Liver (tissue), 9 donors: ENCODE data around the gene TBCA. TPM values are rescaled to one million over a fixed set of nuclear protein-coding genes. Genes with fewer than 3 reads are reported as not detected.
"Not testable (repeated sequence)": the region's sequence is repeated elsewhere in the genome, so short reads cannot be mapped to it uniquely, and the experiment has no call there.

Source experiments
- DNase-seq: peaks from one replicate; pipeline ENCODE4 v3.0.0-alpha.2; 2017; ENCODE audit warnings: low spot score
- H3K27ac ChIP-seq, 2 donors: one replicate each; pipeline ENCODE4 v1.7.0; 2013; ENCODE audit warnings: inconsistent platforms in 2 of 2, low read length in 2 of 2, control low read depth in 1 of 2, low read depth in 1 of 2, mild to moderate bottlenecking in 1 of 2
- H3K27me3 ChIP-seq, 4 donors: one replicate each; pipeline versions ENCODE4 v1.6.1 to v1.7.0; 2013; ENCODE audit warnings: low read length in 3 of 4, inconsistent platforms in 1 of 4, mild to moderate bottlenecking in 1 of 4, moderate library complexity in 1 of 4; ENCODE audit not compliant: control insufficient read depth in 4 of 4, insufficient read depth in 4 of 4
- H3K36me3 ChIP-seq, 4 donors: one replicate each; pipeline versions ENCODE4 v1.6.1 to v1.7.0; 2013; ENCODE audit warnings: low read length in 3 of 4, mild to moderate bottlenecking in 3 of 4, low read depth in 1 of 4, moderate library complexity in 1 of 4; ENCODE audit not compliant: control insufficient read depth in 4 of 4, insufficient read depth in 3 of 4
- H3K4me1 ChIP-seq, 4 donors: one replicate each; pipeline versions ENCODE4 v1.6.1 to v1.7.0; 2013; ENCODE audit warnings: low read length in 3 of 4, mild to moderate bottlenecking in 3 of 4, moderate library complexity in 1 of 4; ENCODE audit not compliant: control insufficient read depth in 4 of 4, insufficient read depth in 4 of 4
- H3K4me3 ChIP-seq, 3 donors: one replicate each; pipeline versions ENCODE4 v1.6.1 to v1.7.0; 2013; ENCODE audit warnings: low read length in 3 of 3, control low read depth in 1 of 3, low read depth in 1 of 3, mild to moderate bottlenecking in 1 of 3
- H3K9ac ChIP-seq, 2 donors: one replicate each; pipeline ENCODE4 v1.7.0; 2013; ENCODE audit warnings: low read length in 2 of 2, mild to moderate bottlenecking in 2 of 2, moderate library complexity in 2 of 2, control low read depth in 1 of 2, low read depth in 1 of 2
- H3K9me3 ChIP-seq, 4 donors: one replicate each; pipeline versions ENCODE4 v1.6.1 to v1.7.0; 2013; ENCODE audit warnings: low read length in 3 of 4; ENCODE audit not compliant: control insufficient read depth in 4 of 4
- EGR1 ChIP-seq, 2 donors: IDR thresholded peaks; 2 replicates each; pipeline ENCODE4 v1.6.1; 2016 to 2018; ENCODE audit warnings: antibody characterized with exemption in 2 of 2, low read depth in 2 of 2
- FOXA1 ChIP-seq: IDR thresholded peaks from 2 replicates; pipeline ENCODE4 v1.6.1; 2016; ENCODE audit warnings: antibody characterized with exemption
- FOXA2 ChIP-seq: IDR thresholded peaks from 2 replicates; pipeline ENCODE4 v1.6.1; 2016; ENCODE audit warnings: antibody characterized with exemption
- GABPA ChIP-seq, 2 donors: IDR thresholded peaks in 1 of 2; conservative IDR thresholded peaks in 1 of 2; 2 replicates each; pipeline ENCODE4 v1.6.1; 2016; ENCODE audit warnings: antibody characterized with exemption in 2 of 2, mild to moderate bottlenecking in 1 of 2, moderate library complexity in 1 of 2
- HNF4A ChIP-seq, 2 donors: conservative IDR thresholded peaks; 2 replicates each; pipeline ENCODE4 v1.6.1; 2016; ENCODE audit warnings: antibody characterized with exemption in 2 of 2, mild to moderate bottlenecking in 2 of 2
- HNF4G ChIP-seq: IDR thresholded peaks from 2 replicates; pipeline ENCODE4 v1.6.1; 2016; ENCODE audit warnings: antibody characterized with exemption
- JUND ChIP-seq, 2 donors: IDR thresholded peaks; 2 replicates each; pipeline ENCODE4 v1.6.1; 2016; ENCODE audit warnings: antibody characterized with exemption in 2 of 2
- NR2F2 ChIP-seq: IDR thresholded peaks from 2 replicates; pipeline ENCODE4 v1.6.1; 2016; ENCODE audit warnings: antibody characterized with exemption
- RAD21 ChIP-seq, 2 donors: IDR thresholded peaks; 2 replicates each; pipeline ENCODE4 v1.6.1; 2016; ENCODE audit warnings: antibody characterized with exemption in 2 of 2, mild to moderate bottlenecking in 2 of 2
- RXRA ChIP-seq, 2 donors: IDR thresholded peaks; 2 replicates each; pipeline ENCODE4 v1.6.1; 2017 to 2018; ENCODE audit warnings: antibody characterized with exemption in 2 of 2, mild to moderate bottlenecking in 1 of 2
- SP1 ChIP-seq: IDR thresholded peaks from 2 replicates; pipeline ENCODE4 v1.6.1; 2018; ENCODE audit warnings: antibody characterized with exemption, mild to moderate bottlenecking
- TAF1 ChIP-seq: conservative IDR thresholded peaks from 2 replicates; pipeline ENCODE4 v1.6.1; 2016; ENCODE audit warnings: antibody characterized with exemption, mild to moderate bottlenecking
- YY1 ChIP-seq: IDR thresholded peaks from 2 replicates; pipeline ENCODE4 v1.6.1; 2016; ENCODE audit warnings: antibody characterized with exemption, mild to moderate bottlenecking
- WGBS: extraction: QIAGEN DNeasy Blood & Tissue Kit; methylation state at CpG from one replicate; pipeline ENCODE4 v1.1.7; 2013; 5-methylcytosine and 5-hydroxymethylcytosine counted together
- polyA plus RNA-seq, 2 donors: library from polyadenylated mRNA; stranded (reverse) in 1 of 2; unstranded in 1 of 2; fragments of 200-250 nt in 1 of 2; fragments of >200 nt in 1 of 2; fragmentation: Nextera tagmentation in 1 of 2; extraction: Ambion mirVana in 1 of 2; gene quantifications; one replicate each; pipeline versions ENCODE4 v1.2.1 to v1.2.3, GENCODE V29; 2013 to 2015
- total RNA-seq, 2 donors: library from RNA; depleted of rRNA; stranded (reverse); fragments of >200 nt; gene quantifications; one replicate each; pipeline ENCODE4 v1.2.3, GENCODE V29; 2014
- TF ChIP-seq, protein P1 (sequence below): fragments of 150-350 bp; IDR thresholded peaks from 2 replicates; pipeline ENCODE4 v1.5.1; 2017; ENCODE audit warnings: improper control_type of control experiment, low read depth, low read length; ENCODE audit not compliant: missing input control
- TF ChIP-seq, protein P2 (sequence below): IDR thresholded peaks from 2 replicates; pipeline ENCODE4 v1.6.1; 2016; ENCODE audit warnings: antibody characterized with exemption
- TF ChIP-seq, protein P3 (sequence below): IDR thresholded peaks from 2 replicates; pipeline ENCODE4 v1.6.1; 2016; ENCODE audit warnings: antibody characterized with exemption
- TF ChIP-seq, protein P4 (sequence below): IDR thresholded peaks from 2 replicates; pipeline ENCODE4 v1.6.1; 2016; ENCODE audit warnings: antibody characterized with exemption, mild to moderate bottlenecking
- TF ChIP-seq, protein P5 (sequence below): IDR thresholded peaks from 2 replicates; pipeline ENCODE4 v1.6.1; 2016; ENCODE audit warnings: antibody characterized with exemption
- donor health status: healthy.
- donor health status: healthy.
- donor health status: healthy.
- donor health status: healthy.
- donor health status: healthy.

Gene TBCA
- total and polyA plus RNA-seq, 4 donors = 62.5 to 338 (median 107) TPM

GRCh38 chr5:77707791-77708190 lies 68.3 kb downstream of the TBCA start:
- Histone ChIP-seq H3K4me1 (peaks cover 0 to 1% (median 0%) of the 10 kb centered on the region in 4 donors), H3K27me3 (no peaks in the 10 kb centered on the region), H3K36me3 (peaks cover 11 to 45% (median 33%) of the 10 kb centered on the region in 4 donors), H3K9ac (no peak overlapping the region), H3K9me3 (no peaks in the 10 kb centered on the region), H3K27ac (no peak overlapping the region), H3K4me3 (no peak overlapping the region)
- 98% methylated on average over 2 of the region's 2 CpGs for WGBS
- TF ChIP-seq TAF1 = no peak
- no peak for TF ChIP-seq YY1
- no peak for TF ChIP-seq FOXA2
- no peak for TF ChIP-seq EGR1 (IDR thresholded peaks at IDR 0.05; ENCODE audit: low read depth in 2 of 2)
- TF ChIP-seq, protein P1, sequence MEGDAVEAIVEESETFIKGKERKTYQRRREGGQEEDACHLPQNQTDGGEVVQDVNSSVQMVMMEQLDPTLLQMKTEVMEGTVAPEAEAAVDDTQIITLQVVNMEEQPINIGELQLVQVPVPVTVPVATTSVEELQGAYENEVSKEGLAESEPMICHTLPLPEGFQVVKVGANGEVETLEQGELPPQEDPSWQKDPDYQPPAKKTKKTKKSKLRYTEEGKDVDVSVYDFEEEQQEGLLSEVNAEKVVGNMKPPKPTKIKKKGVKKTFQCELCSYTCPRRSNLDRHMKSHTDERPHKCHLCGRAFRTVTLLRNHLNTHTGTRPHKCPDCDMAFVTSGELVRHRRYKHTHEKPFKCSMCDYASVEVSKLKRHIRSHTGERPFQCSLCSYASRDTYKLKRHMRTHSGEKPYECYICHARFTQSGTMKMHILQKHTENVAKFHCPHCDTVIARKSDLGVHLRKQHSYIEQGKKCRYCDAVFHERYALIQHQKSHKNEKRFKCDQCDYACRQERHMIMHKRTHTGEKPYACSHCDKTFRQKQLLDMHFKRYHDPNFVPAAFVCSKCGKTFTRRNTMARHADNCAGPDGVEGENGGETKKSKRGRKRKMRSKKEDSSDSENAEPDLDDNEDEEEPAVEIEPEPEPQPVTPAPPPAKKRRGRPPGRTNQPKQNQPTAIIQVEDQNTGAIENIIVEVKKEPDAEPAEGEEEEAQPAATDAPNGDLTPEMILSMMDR = no peak
- no peak for TF ChIP-seq GABPA (IDR thresholded peaks at IDR 0.05 in 1 of 2, conservative IDR thresholded peaks at IDR 0.05 in 1 of 2)
- no peak for TF ChIP-seq RAD21 (IDR thresholded peaks at IDR 0.05)
- no peak for TF ChIP-seq RXRA (IDR thresholded peaks at IDR 0.05)
- TF ChIP-seq NR2F2 = no peak
- TF ChIP-seq SP1 = no peak
- TF ChIP-seq, protein P2, sequence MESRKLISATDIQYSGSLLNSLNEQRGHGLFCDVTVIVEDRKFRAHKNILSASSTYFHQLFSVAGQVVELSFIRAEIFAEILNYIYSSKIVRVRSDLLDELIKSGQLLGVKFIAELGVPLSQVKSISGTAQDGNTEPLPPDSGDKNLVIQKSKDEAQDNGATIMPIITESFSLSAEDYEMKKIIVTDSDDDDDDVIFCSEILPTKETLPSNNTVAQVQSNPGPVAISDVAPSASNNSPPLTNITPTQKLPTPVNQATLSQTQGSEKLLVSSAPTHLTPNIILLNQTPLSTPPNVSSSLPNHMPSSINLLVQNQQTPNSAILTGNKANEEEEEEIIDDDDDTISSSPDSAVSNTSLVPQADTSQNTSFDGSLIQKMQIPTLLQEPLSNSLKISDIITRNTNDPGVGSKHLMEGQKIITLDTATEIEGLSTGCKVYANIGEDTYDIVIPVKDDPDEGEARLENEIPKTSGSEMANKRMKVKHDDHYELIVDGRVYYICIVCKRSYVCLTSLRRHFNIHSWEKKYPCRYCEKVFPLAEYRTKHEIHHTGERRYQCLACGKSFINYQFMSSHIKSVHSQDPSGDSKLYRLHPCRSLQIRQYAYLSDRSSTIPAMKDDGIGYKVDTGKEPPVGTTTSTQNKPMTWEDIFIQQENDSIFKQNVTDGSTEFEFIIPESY = no peak
- TF ChIP-seq JUND (IDR thresholded peaks at IDR 0.05) = no peak
- no peak for TF ChIP-seq HNF4A (conservative IDR thresholded peaks at IDR 0.05)
- no peak for TF ChIP-seq FOXA1
- TF ChIP-seq, protein P3, sequence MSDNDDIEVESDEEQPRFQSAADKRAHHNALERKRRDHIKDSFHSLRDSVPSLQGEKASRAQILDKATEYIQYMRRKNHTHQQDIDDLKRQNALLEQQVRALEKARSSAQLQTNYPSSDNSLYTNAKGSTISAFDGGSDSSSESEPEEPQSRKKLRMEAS = no peak
- TF ChIP-seq, protein P4, sequence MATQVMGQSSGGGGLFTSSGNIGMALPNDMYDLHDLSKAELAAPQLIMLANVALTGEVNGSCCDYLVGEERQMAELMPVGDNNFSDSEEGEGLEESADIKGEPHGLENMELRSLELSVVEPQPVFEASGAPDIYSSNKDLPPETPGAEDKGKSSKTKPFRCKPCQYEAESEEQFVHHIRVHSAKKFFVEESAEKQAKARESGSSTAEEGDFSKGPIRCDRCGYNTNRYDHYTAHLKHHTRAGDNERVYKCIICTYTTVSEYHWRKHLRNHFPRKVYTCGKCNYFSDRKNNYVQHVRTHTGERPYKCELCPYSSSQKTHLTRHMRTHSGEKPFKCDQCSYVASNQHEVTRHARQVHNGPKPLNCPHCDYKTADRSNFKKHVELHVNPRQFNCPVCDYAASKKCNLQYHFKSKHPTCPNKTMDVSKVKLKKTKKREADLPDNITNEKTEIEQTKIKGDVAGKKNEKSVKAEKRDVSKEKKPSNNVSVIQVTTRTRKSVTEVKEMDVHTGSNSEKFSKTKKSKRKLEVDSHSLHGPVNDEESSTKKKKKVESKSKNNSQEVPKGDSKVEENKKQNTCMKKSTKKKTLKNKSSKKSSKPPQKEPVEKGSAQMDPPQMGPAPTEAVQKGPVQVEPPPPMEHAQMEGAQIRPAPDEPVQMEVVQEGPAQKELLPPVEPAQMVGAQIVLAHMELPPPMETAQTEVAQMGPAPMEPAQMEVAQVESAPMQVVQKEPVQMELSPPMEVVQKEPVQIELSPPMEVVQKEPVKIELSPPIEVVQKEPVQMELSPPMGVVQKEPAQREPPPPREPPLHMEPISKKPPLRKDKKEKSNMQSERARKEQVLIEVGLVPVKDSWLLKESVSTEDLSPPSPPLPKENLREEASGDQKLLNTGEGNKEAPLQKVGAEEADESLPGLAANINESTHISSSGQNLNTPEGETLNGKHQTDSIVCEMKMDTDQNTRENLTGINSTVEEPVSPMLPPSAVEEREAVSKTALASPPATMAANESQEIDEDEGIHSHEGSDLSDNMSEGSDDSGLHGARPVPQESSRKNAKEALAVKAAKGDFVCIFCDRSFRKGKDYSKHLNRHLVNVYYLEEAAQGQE = no peak
- no peak for TF ChIP-seq HNF4G
- TF ChIP-seq, protein P5, sequence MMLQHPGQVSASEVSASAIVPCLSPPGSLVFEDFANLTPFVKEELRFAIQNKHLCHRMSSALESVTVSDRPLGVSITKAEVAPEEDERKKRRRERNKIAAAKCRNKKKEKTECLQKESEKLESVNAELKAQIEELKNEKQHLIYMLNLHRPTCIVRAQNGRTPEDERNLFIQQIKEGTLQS = no peak
- no peak for DNase-seq

GRCh38 chr5:77699569-77699968 lies 76.6 kb downstream of the TBCA start:
- H3K27me3 ChIP-seq, H3K9ac ChIP-seq, H3K4me3 ChIP-seq, DNase-seq, H3K27ac ChIP-seq, H3K9me3 ChIP-seq, H3K4me1 ChIP-seq: not testable (repeated sequence)
- 74% methylated on average over 7 of the region's 7 CpGs for WGBS
- H3K36me3 ChIP-seq = peaks cover 3 to 27% (median 15%) of the 10 kb centered on the region in 4 donors
